WERI-Rb-1 (cell line): Measurements from ENCODE around the gene STIMATE.

Experiments used
- DNase-seq: peaks from one replicate; pipeline ENCODE4 v3.0.0-alpha.2; 2020
- H3K27ac ChIP-seq: fragments of 250-450 bp; sonication (Bioruptor Pico); 2 replicates; pipeline ENCODE4 v1.5.1; 2020; ENCODE audit warnings: mild to moderate bottlenecking, moderate library complexity
- H3K27me3 ChIP-seq: fragments of 250-450 bp; sonication (Bioruptor Pico); 2 replicates; pipeline ENCODE4 v1.5.1; 2021; ENCODE audit warnings: mild to moderate bottlenecking, low read depth, moderate library complexity; ENCODE audit not compliant: insufficient read depth, severe bottlenecking
- H3K36me3 ChIP-seq: fragments of 250-450 bp; sonication (Bioruptor Pico); 2 replicates; pipeline ENCODE4 v1.5.1; 2020; ENCODE audit warnings: mild to moderate bottlenecking, moderate library complexity
- H3K4me3 ChIP-seq: 2 replicates; pipeline ENCODE4 v1.5.1; 2011; ENCODE audit warnings: low read depth, mild to moderate bottlenecking, control low read depth, low read length
- H3K9me3 ChIP-seq: fragments of 250-450 bp; sonication (Bioruptor Pico); 2 replicates; pipeline ENCODE4 v1.5.1; 2021; ENCODE audit warnings: mild to moderate bottlenecking, moderate library complexity; ENCODE audit not compliant: severe bottlenecking
- CTCF ChIP-seq: IDR thresholded peaks from 2 replicates; pipeline ENCODE4 v1.5.1; 2011; ENCODE audit warnings: low read depth, mild to moderate bottlenecking, control low read depth, inconsistent platforms, low read length

The STIMATE gene

GRCh38 chr3:52917044-52917443, 19.7 kb upstream of the STIMATE start:
- no peak for TF ChIP-seq CTCF
- Histone ChIP-seq H3K9me3 (no peaks in the 10 kb centered on the region), H3K4me3 (no peak overlapping the region), H3K36me3 (peaks cover 66% of the 10 kb centered on the region), H3K27ac (no peak overlapping the region), H3K27me3 (no peaks in the 10 kb centered on the region)
- DNase-seq = no peak

GRCh38 chr3:52915294-52915693, 17.9 kb upstream of the STIMATE start:
- H3K27me3 ChIP-seq = no peaks in the 10 kb centered on the region
- TF ChIP-seq CTCF = no peak
- H3K27ac ChIP-seq = no peak overlapping the region
- no peak overlapping the region for H3K4me3 ChIP-seq
- no peaks in the 10 kb centered on the region for H3K9me3 ChIP-seq
- DNase-seq = no peak
- H3K36me3 ChIP-seq = peaks cover 60% of the 10 kb centered on the region

GRCh38 chr3:52912885-52913731, 15.8 kb upstream of the STIMATE start:
- H3K9me3 ChIP-seq = no peaks in the 10 kb centered on the region
- no peak overlapping the region for H3K27ac ChIP-seq
- peaks cover 47% of the 10 kb centered on the region for H3K36me3 ChIP-seq
- no peak overlapping the region for H3K4me3 ChIP-seq
- no peak for DNase-seq
- no peak for TF ChIP-seq CTCF
- no peaks in the 10 kb centered on the region for H3K27me3 ChIP-seq

- no peaks in the 10 kb centered on the region for H3K9me3 ChIP-seq
- no peaks in the 10 kb centered on the region for H3K27me3 ChIP-seq
- no peak for DNase-seq
- no peak overlapping the region for H3K4me3 ChIP-seq
- H3K36me3 ChIP-seq = peaks cover 51% of the 10 kb centered on the region
- TF ChIP-seq CTCF = no peak
- H3K27ac ChIP-seq = no peak overlapping the region
These were observed 13.5 kb upstream of the STIMATE start for GRCh38 chr3:52910823-52911222.

GRCh38 chr3:52907497-52907896, 10.1 kb upstream of the STIMATE start:
- H3K27ac ChIP-seq = no peak overlapping the region
- TF ChIP-seq CTCF = no peak
- H3K36me3 ChIP-seq = peaks cover 53% of the 10 kb centered on the region
- no peak overlapping the region for H3K4me3 ChIP-seq
- no peak for DNase-seq
- H3K9me3 ChIP-seq = no peaks in the 10 kb centered on the region
- no peaks in the 10 kb centered on the region for H3K27me3 ChIP-seq

- no peak for DNase-seq
- Histone ChIP-seq H3K27ac (no peak overlapping the region), H3K4me3 (no peak overlapping the region), H3K9me3 (no peaks in the 10 kb centered on the region), H3K27me3 (no peaks in the 10 kb centered on the region), H3K36me3 (peaks cover 39% of the 10 kb centered on the region)
- no peak for TF ChIP-seq CTCF
These were observed 7.2 kb upstream of the STIMATE start for GRCh38 chr3:52904552-52904951.
